GM10266 (cell line): ENCODE data around the gene HDLBP.

ENCODE experiments used
- DNase-seq: peaks from one replicate; pipeline ENCODE4 v3.0.0; 2012; ENCODE audit errors: extremely low spot score
- CTCF ChIP-seq: IDR thresholded peaks from 2 replicates; pipeline ENCODE4 v1.5.1; 2012; ENCODE audit warnings: mild to moderate bottlenecking, low read depth; ENCODE audit not compliant: control insufficient read depth, insufficient read depth; ENCODE audit errors: missing control alignments

HDLBP gene

GRCh38 chr2:241317391-241317790, 1.9 kb upstream of the HDLBP start:
- DNase-seq = no peak
- no peak for TF ChIP-seq CTCF

GRCh38 chr2:241316825-241317224, 1.4 kb upstream of the HDLBP start:
- DNase-seq = no peak

GRCh38 chr2:241315879-241316631, 583 bp upstream of the HDLBP start, which contains the start of gene SEPTIN2:
Gene SEPTIN2 (plus strand): TSS chr2:241315925. CDS start chr2:241324233, 8,308 bp downstream.
- no peak for TF ChIP-seq CTCF
- DNase-seq = peak; percentile 42

More at GRCh38 chr2:241316825-241317224, 1.4 kb upstream of the HDLBP start:
- TF ChIP-seq CTCF = no peak

GRCh38 chr2:241314226-241315092, 1.0 kb downstream of the HDLBP start:
- TF ChIP-seq CTCF = no peak
- no peak for DNase-seq

GRCh38 chr2:241313543-241314095, 1.9 kb downstream of the HDLBP start:
- TF ChIP-seq CTCF = no peak
- DNase-seq = no peak

- no peak for DNase-seq
- no peak for TF ChIP-seq CTCF
Observed at GRCh38 chr2:241312082-241312481, 3.4 kb downstream of the HDLBP start.

GRCh38 chr2:241310917-241311566, 4.4 kb downstream of the HDLBP start:
- DNase-seq = no peak
- peak; percentile 36 for TF ChIP-seq CTCF
